Stomach (tissue), 9 donors: ENCODE results near the gene CD99L2. TPM values are rescaled to one million over a fixed set of nuclear protein-coding genes. Genes with fewer than 3 reads are reported as not detected.

Experiments used
- DNase-seq, 2 donors: peaks; one replicate each; pipeline versions ENCODE4 v3.0.0 to v3.0.0-alpha.2; 2013 to 2019
- H3K27ac ChIP-seq, 5 donors: fragments of 200-600 bp in 4 of 5; sonication (generic) in 4 of 5; one replicate each; pipeline ENCODE4 v1.5.1; 2013 to 2019; ENCODE audit warnings: mild to moderate bottlenecking in 1 of 5, moderate library complexity in 1 of 5
- H3K27me3 ChIP-seq, 3 donors: fragments of 200-600 bp; sonication (generic); one replicate each; pipeline ENCODE4 v1.5.1; 2017 to 2019; ENCODE audit warnings: mixed run types in 1 of 3
- H3K36me3 ChIP-seq, 4 donors: fragments of 200-600 bp; sonication (generic); 1 replicate in 3 of 4; 2 replicates in 1 of 4; pipeline ENCODE4 v1.5.1; 2016 to 2019
- H3K4me1 ChIP-seq, 4 donors: fragments of 200-600 bp; sonication (generic); one replicate each; pipeline ENCODE4 v1.5.1; 2016 to 2019
- H3K4me3 ChIP-seq, 4 donors: fragments of 200-600 bp; sonication (generic) in 3 of 4; one replicate each; pipeline ENCODE4 v1.5.1; 2016 to 2019; ENCODE audit warnings: mild to moderate bottlenecking in 1 of 4
- H3K9me3 ChIP-seq, 4 donors: fragments of 200-600 bp; sonication (generic); one replicate each; pipeline ENCODE4 v1.5.1; 2016 to 2019
- CTCF ChIP-seq, 7 experiments: fragments of 450-650 bp in 4 of 7; fragments of 200-600 bp in 3 of 7; sonication (generic) in 3 of 7; IDR thresholded peaks; one replicate each; pipeline ENCODE4 v1.5.1; 2016 to 2019; ENCODE audit warnings: antibody characterized with exemption in 7 of 7, control low read depth in 2 of 7, mild to moderate bottlenecking in 1 of 7
- EP300 ChIP-seq: sonication (generic); formaldehyde crosslinking; IDR thresholded peaks from one replicate; pipeline ENCODE4 v1.6.1; 2017; ENCODE audit warnings: antibody characterized with exemption
- POLR2A ChIP-seq, 4 donors: fragments of 450-650 bp; IDR thresholded peaks; one replicate each; pipeline ENCODE4 v1.6.1; 2016; ENCODE audit warnings: antibody characterized with exemption in 4 of 4, control low read depth in 2 of 4, mild to moderate bottlenecking in 1 of 4, moderate library complexity in 1 of 4
- POLR2AphosphoS5 ChIP-seq, 3 donors: sonication (generic); formaldehyde crosslinking; IDR thresholded peaks; one replicate each; pipeline ENCODE4 v1.6.1; 2016; ENCODE audit warnings: antibody characterized with exemption in 3 of 3
- WGBS, 5 donors: extraction: QIAGEN DNeasy Blood & Tissue Kit in 3 of 5; methylation state at CpG; one replicate each; pipeline versions ENCODE4 v1.1.5 to v1.1.7; 2013 to 2018; 5-methylcytosine and 5-hydroxymethylcytosine counted together
- intact Hi-C: fragments of 100-400 bp; cut with DNase I; formaldehyde crosslinking; loops from one replicate; pipeline ENCODE4 v1.15.1; 2023; ENCODE audit warnings: low total_unique reads
- polyA plus RNA-seq, 3 donors: library from polyadenylated mRNA; stranded (reverse); fragments of 200-250 nt; gene quantifications; one replicate each; pipeline ENCODE4 v1.2.3, GENCODE V29; 2013
- total RNA-seq, 5 donors: library from RNA; depleted of rRNA; stranded (reverse); fragments of >200 nt; gene quantifications; one replicate each; pipeline versions ENCODE4 v1.1.0 to v1.2.3, GENCODE V29; 2014 to 2016
- donor health status: healthy with polysubstance abuse.
- donor health status: Bipolar disorder and iron deficiency.
- donor health status: healthy.

Gene CD99L2
- total and polyA plus RNA-seq, 8 donors: 3.5 to 40.6 (median 13.7) TPM

GRCh38 chrX:150903110-150903508 is 4.6 kb upstream of the CD99L2 start:
- no peaks in the 10 kb centered on the region for H3K27me3 ChIP-seq
- 42 to 72% (median 55%) methylated on average over 4 to 6 of the region's 6 CpGs for WGBS, 5 donors
- intact Hi-C loops: no loop called here

GRCh38 chrX:150902434-150903109 is 4.1 kb upstream of the CD99L2 start:
- intact Hi-C loops: no loop called here
- H3K4me1 ChIP-seq: peaks cover 0 to 2% (median under 1%) of the 10 kb centered on the region in 4 donors

More at GRCh38 chrX:150903110-150903508, 4.6 kb upstream of the CD99L2 start:
- Histone ChIP-seq H3K9me3 (no peaks in the 10 kb centered on the region), H3K4me3 (no peak overlapping the region), H3K4me1 (no peaks in the 10 kb centered on the region), H3K36me3 (no peaks in the 10 kb centered on the region), H3K27ac (no peak overlapping the region)
- no peak for DNase-seq
- TF ChIP-seq EP300 (no peak), POLR2A (IDR thresholded peaks at IDR 0.05) (no peak), POLR2AphosphoS5 (IDR thresholded peaks at IDR 0.05) (no peak), CTCF (IDR thresholded peaks at IDR 0.05) (no peak)

GRCh38 chrX:150899191-150899757 is 806 bp upstream of the CD99L2 start:
- H3K4me3 ChIP-seq: peak overlapping the region; percentile 59 to 71 (median 65)
- peak; percentile 37 to 53 for DNase-seq
- 0 to 62% (median 9%) methylated on average over 24 to 42 of the region's 42 CpGs for WGBS, 5 donors
- no peaks in the 10 kb centered on the region for H3K27me3 ChIP-seq
- peaks cover 0 to 8% (median 3%) of the 10 kb centered on the region in 4 donors for H3K4me1 ChIP-seq
- no peak for TF ChIP-seq POLR2A (IDR thresholded peaks at IDR 0.05)
- TF ChIP-seq EP300: no peak
- no peak for TF ChIP-seq POLR2AphosphoS5 (IDR thresholded peaks at IDR 0.05)
- TF ChIP-seq CTCF (IDR thresholded peaks at IDR 0.05): no peak
- no peaks in the 10 kb centered on the region for H3K9me3 ChIP-seq
- no peaks in the 10 kb centered on the region for H3K36me3 ChIP-seq
- intact Hi-C loops: no loop called here
- H3K27ac ChIP-seq: peak overlapping the region; percentile 37 to 86 (median 72)

More at GRCh38 chrX:150902434-150903109, 4.1 kb upstream of the CD99L2 start:
- WGBS, 5 donors: 28 to 40% (median 30%) methylated on average over 5 to 7 of the region's 7 CpGs
- H3K9me3 ChIP-seq: no peaks in the 10 kb centered on the region
- H3K27ac ChIP-seq: no peak overlapping the region
- no peaks in the 10 kb centered on the region for H3K36me3 ChIP-seq
- no peak for DNase-seq
- no peaks in the 10 kb centered on the region for H3K27me3 ChIP-seq
- H3K4me3 ChIP-seq: no peak overlapping the region
- TF ChIP-seq POLR2AphosphoS5 (IDR thresholded peaks at IDR 0.05): no peak
- TF ChIP-seq EP300: no peak
- no peak for TF ChIP-seq CTCF (IDR thresholded peaks at IDR 0.05)
- TF ChIP-seq POLR2A (IDR thresholded peaks at IDR 0.05): no peak

- TF ChIP-seq CTCF (IDR thresholded peaks at IDR 0.05) (no peak), EP300 (no peak), POLR2A (IDR thresholded peaks at IDR 0.05) (no peak), POLR2AphosphoS5 (IDR thresholded peaks at IDR 0.05) (no peak)
- intact Hi-C loops: no loop called here
- 2 to 37% (median 8%) methylated on average over 13 to 22 of the region's 22 CpGs for WGBS, 5 donors
Measured at GRCh38 chrX:150897421-150898320, 797 bp downstream of the CD99L2 start.

More at GRCh38 chrX:150897421-150898320, 797 bp downstream of the CD99L2 start:
- peak overlapping the region in 4 of 5 donors; percentile 68 to 86 (median 78) for H3K27ac ChIP-seq
- no peaks in the 10 kb centered on the region for H3K36me3 ChIP-seq
- H3K9me3 ChIP-seq: no peaks in the 10 kb centered on the region
- H3K4me1 ChIP-seq: peaks cover 0 to 8% (median 3%) of the 10 kb centered on the region in 4 donors
- H3K4me3 ChIP-seq: peak overlapping the region; percentile 59 to 71 (median 65)
- no peaks in the 10 kb centered on the region for H3K27me3 ChIP-seq
- DNase-seq: peak; percentile 37 to 54
